GM12873 (cell line): ENCODE data around the gene COL26A1.

Experiments
- TF ChIP-seq, protein P1 (sequence below): IDR thresholded peaks from 2 replicates; pipeline ENCODE4 v1.5.1; 2012; ENCODE audit warnings: low read depth, mild to moderate bottlenecking, moderate library complexity, low read length, control low read depth; ENCODE audit not compliant: insufficient read depth; ENCODE audit errors: missing control alignments

COL26A1 gene

DNA sequence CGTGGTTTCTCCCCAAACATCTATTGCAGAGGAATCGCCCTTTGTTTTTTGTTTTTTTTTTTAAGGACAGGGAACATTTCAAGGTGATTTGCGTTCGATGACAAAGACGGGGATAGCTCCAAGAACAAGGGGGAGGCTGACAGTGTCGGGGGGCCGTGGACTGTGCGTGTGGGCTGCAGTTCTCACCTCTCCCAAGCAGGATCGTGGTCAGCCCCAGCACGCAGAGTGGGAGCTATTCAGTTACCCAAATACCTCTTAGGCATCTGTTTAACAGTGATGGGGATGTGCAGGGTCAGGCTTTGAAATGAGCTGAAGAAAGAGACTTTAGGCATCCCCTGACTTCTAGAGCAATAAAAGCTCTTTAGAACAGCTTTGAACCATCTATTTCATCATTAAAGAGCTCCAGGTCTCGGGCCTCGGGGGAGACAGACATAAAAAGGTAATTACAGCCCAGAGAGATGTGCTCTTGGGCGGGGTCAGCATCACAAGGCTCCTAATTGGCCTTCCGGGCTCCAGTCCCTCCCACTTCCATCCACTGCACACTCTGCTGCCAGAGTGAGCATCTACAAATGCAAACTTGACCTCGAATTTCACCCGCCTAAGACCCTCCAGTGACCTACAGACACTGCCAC, 169.2 kb downstream of the COL26A1 start:
- TF ChIP-seq, protein P1, sequence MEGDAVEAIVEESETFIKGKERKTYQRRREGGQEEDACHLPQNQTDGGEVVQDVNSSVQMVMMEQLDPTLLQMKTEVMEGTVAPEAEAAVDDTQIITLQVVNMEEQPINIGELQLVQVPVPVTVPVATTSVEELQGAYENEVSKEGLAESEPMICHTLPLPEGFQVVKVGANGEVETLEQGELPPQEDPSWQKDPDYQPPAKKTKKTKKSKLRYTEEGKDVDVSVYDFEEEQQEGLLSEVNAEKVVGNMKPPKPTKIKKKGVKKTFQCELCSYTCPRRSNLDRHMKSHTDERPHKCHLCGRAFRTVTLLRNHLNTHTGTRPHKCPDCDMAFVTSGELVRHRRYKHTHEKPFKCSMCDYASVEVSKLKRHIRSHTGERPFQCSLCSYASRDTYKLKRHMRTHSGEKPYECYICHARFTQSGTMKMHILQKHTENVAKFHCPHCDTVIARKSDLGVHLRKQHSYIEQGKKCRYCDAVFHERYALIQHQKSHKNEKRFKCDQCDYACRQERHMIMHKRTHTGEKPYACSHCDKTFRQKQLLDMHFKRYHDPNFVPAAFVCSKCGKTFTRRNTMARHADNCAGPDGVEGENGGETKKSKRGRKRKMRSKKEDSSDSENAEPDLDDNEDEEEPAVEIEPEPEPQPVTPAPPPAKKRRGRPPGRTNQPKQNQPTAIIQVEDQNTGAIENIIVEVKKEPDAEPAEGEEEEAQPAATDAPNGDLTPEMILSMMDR: no peak

DNA sequence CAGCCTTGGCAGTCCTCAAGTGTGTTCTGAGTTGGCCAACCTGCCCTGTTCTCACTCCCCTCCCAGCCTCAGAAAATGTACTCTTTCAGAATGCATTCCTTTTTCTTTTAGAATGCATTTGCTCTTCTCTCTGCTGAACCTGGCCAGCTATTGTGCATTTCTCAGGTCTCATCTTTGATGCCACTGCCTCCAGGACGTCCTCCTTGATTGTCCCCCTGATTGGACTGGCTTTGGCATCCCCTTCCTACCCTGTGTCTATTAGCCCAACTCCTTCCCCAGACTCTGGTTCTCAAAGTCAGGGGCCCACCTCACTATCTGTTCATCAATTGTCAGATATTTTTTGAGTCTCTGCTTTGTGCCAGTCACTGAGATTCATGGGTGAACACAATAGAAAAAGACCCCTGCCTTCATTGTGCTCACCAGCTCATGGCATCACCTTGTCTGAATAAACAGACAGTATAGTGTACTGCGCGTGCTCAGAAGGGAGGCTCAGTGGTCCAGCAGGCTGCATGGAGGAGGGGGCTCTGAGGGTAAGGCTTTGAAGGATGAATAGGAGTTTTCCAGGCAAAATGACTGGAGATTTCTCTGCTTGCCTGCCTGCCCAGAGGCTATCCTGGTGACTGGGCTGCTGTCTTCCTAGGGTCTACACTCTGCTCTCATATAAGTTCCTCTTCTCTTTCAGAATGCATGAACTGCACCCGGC, 169.9 kb downstream of the COL26A1 start:
- TF ChIP-seq, protein P1: no peak

DNA sequence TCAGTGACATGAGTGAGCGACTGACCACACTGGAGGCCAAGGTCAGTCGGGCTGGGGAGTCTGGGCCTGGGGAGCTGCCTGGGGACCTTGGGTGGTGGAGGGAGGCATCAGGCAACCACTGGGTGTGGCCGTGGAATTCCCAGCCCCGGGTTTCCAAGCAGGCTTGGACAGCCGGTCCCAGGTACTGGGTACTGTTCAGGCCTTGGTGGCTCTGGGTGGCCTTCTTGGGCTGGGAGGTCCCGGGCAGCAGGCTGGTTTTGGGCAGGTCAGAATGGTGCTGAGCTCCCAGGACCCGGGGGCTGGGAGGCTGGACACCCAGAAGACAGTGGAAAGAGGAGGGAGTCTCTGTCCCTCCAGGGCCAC, 170.4 kb downstream of the COL26A1 start:
- TF ChIP-seq, protein P1: no peak

DNA sequence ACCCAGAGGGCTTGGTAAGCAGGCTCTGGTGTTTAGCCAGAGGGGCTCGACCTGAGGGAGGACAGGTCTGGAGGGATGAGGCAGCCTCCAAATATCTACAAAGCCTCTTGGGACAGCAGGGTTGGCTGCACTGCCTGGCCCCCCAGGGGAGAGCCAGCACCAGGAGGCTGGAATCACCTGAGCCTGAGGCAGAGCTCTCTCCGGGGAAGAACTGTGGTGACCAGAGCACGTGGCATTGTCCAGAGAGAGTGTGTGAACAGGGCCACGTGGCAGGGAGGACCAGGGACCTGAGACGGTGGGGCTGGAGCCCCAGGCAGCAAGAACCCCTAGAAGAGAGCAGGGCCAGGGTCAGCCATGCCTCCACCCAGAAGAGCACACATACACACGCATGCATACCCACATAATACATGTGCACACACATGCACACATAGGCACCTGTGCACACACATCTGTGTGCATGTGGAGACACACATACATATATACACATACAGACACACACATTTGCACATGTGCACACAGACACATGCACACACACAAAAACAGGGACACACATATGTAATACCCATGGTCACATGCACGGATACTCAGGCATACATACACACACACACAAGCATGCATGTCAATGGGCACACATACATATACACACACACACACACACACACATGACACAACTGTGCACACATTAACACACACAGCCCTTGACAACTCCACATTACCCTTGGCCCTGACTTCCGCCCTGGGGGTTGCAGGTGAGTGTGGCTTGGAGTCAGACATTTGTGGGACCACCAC, 171.5 kb downstream of the COL26A1 start:
- TF ChIP-seq, protein P1: no peak

DNA sequence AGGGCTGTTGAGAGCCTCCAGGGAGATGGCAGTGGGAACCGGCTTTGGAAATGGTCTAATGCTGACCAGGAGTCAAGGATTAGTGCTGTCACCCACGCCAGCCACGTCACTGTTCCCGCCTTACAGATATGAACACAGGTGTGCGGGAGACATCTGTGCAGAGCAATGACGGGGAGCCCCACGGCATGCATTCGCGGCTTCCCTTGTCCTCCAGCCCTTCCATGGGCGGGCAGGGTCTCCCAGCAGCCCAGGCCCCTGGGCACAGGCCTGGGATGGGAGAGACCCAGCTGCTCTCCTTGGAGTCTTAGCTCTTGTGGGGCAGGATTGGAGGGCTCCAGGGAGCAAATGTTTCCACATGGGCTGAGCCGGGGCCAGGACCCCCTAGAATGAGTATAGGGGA, 172.2 kb downstream of the COL26A1 start:
- TF ChIP-seq, protein P1: no peak

DNA sequence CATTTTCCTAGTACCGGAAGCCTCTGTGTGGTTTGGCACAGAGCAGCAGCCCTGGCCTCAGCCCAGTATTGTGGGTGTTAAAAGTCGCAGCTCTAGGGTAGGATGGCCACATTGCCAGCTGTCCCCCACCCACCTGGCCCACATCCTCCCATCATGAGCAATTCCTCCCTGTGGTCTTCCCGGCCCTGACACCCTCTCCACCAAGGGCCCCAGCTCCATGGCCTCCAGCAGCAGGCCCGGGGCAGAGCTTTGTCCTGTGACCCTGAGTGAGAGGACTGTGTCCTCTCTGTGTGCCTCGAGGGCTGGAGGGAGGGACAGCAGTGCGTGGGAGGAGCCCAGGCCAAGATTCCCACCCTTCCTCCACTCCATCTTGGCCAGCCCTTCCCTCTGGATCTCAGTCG, 172.7 kb downstream of the COL26A1 start:
- TF ChIP-seq, protein P1: no peak

DNA sequence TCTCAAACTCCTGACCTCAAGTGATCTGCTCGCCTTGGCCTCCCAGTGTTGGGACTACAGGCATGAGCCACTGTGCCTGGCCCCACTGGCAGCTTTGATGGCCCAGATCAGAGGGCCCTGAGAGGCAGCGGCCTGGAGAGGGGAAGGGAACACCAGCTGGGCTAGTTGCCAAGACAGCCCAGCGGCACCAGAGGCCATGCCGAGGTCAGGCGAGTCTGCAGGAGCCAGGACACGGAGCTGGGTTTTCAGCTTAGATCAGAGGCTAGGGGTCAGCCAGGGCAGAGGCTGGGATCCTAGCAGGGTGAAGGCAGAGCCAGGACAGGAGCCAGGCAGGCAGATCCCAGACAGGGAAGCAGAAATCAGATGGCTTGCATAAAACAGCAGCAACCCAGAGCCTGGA, 173.6 kb downstream of the COL26A1 start:
- TF ChIP-seq, protein P1: no peak
